A549 (cell line): ENCODE measurements around the gene LRFN4. TPM values are rescaled to one million over a fixed set of nuclear protein-coding genes. Genes with fewer than 3 reads are reported as not detected.

Experiments
- ATAC-seq, 2 experiments: fragments of 200-7000 bp in 1 of 2; fragments of >200 bp in 1 of 2; cut with Nextera tagmentation in 1 of 2; cut with Tn5 transposase in 1 of 2; 3 replicates each; pipeline versions ENCODE4 v1.8.0 to v1.9.1; 2018 to 2020; ENCODE audit warnings: mild to moderate bottlenecking in 1 of 2, moderate library complexity in 1 of 2
- CTCF ChIA-PET: fragments of 300-600 bp; sonication (Branson Sonifier 250); formaldehyde crosslinking; extraction: SDS; loops from one replicate; lab custom pipeline; 2021; ENCODE audit warnings: antibody characterized with exemption, inconsistent platforms; lab: Yijun Ruan, JAX
- POLR2A ChIA-PET: fragments of 350-600 bp; formaldehyde crosslinking; extraction: SDS; loops from one replicate; lab custom pipeline; 2021; ENCODE audit warnings: antibody characterized with exemption, inconsistent platforms; lab: Yijun Ruan, JAX
- DNase-seq, 2 experiments: peaks; one replicate each; pipeline versions ENCODE4 v3.0.0 to v3.0.0-alpha.2; 2011 to 2016; ENCODE audit warnings: low read depth in 1 of 2, low spot score in 1 of 2
- FAIRE-seq: peaks from 2 replicates; lab custom pipeline; 2011; peaks lifted over from hg19 to GRCh38; lab: Jason Lieb, UNC
- H3K27ac ChIP-seq, 2 experiments: fragments of >200 bp; sonication (Bioruptor Twin); formaldehyde crosslinking; 3 replicates each; pipeline ENCODE4 v1.5.1; 2016 to 2017
- H3K4me1 ChIP-seq: fragments of >200 bp; sonication (Bioruptor Twin); formaldehyde crosslinking; 3 replicates; pipeline ENCODE4 v1.6.1; 2016
- H3K4me2 ChIP-seq: fragments of >200 bp; sonication (Bioruptor Twin); formaldehyde crosslinking; 3 replicates; pipeline ENCODE4 v1.6.1; 2016
- H3K4me3 ChIP-seq: fragments of >200 bp; sonication (Bioruptor Twin); formaldehyde crosslinking; 3 replicates; pipeline ENCODE4 v1.5.1; 2016
- H3K9me3 ChIP-seq: fragments of >200 bp; sonication (Bioruptor Twin); formaldehyde crosslinking; 3 replicates; pipeline ENCODE4 v1.6.1; 2016
- BHLHE40 ChIP-seq: IDR thresholded peaks from 2 replicates; pipeline ENCODE4 v1.6.1; 2012; ENCODE audit warnings: low read depth, low read length, inconsistent platforms
- CBX2 ChIP-seq: fragments of 200-600 bp; sonication (generic); IDR thresholded peaks from 2 replicates; pipeline ENCODE4 v1.6.1; 2016; ENCODE audit warnings: low read depth, mild to moderate bottlenecking, borderline replicate concordance
- CHD2 ChIP-seq: fragments of 150-350 bp; IDR thresholded peaks from 2 replicates; pipeline ENCODE4 v1.6.1; 2014; ENCODE audit warnings: low read length; ENCODE audit not compliant: partially characterized antibody
- CHD4 ChIP-seq: fragments of 200-600 bp; sonication (generic); IDR thresholded peaks from 2 replicates; pipeline ENCODE4 v1.6.1; 2016; ENCODE audit warnings: antibody characterized with exemption, mild to moderate bottlenecking, borderline replicate concordance
- EHF ChIP-seq: fragments of 250-450 bp; sonication (Bioruptor Pico); IDR thresholded peaks from 2 replicates; pipeline ENCODE4 v1.5.0; 2020; ENCODE audit warnings: mild to moderate bottlenecking
- EHMT2 ChIP-seq: fragments of 200-600 bp; sonication (generic); IDR thresholded peaks from 2 replicates; pipeline ENCODE4 v1.6.1; 2016; ENCODE audit warnings: antibody characterized with exemption, low read depth, mild to moderate bottlenecking, moderate library complexity
- ESRRA ChIP-seq: fragments of 150-350 bp; IDR thresholded peaks from 2 replicates; pipeline ENCODE4 v1.6.1; 2014; ENCODE audit warnings: mild to moderate bottlenecking, low read length, borderline replicate concordance
- FOSB ChIP-seq: fragments of 250-450 bp; sonication (Bioruptor Pico); IDR thresholded peaks from 2 replicates; pipeline ENCODE4 v1.5.0; 2020; ENCODE audit warnings: mild to moderate bottlenecking, moderate library complexity
- FOSL2 ChIP-seq, 2 experiments: fragments of 450-650 bp in 1 of 2; fragments of >200 bp in 1 of 2; sonication (Bioruptor Twin) in 1 of 2; formaldehyde crosslinking; IDR thresholded peaks; 2 replicates each; pipeline versions ENCODE4 v1.5.0 to v1.6.1; 2016 to 2020; ENCODE audit warnings: mild to moderate bottlenecking in 1 of 2, moderate library complexity in 1 of 2
- HDAC2 ChIP-seq: fragments of 200-600 bp; sonication (generic); IDR thresholded peaks from 2 replicates; pipeline ENCODE4 v1.6.1; 2016
- HOXB13 ChIP-seq: fragments of 250-450 bp; sonication (Bioruptor Pico); IDR thresholded peaks from 2 replicates; pipeline ENCODE4 v1.5.0; 2020; ENCODE audit warnings: low read depth, mild to moderate bottlenecking, moderate library complexity
- HOXB5 ChIP-seq: fragments of 250-450 bp; sonication (Bioruptor Pico); IDR thresholded peaks from 2 replicates; pipeline ENCODE4 v1.5.0; 2020; ENCODE audit warnings: mild to moderate bottlenecking, moderate library complexity
- KDM5A ChIP-seq: fragments of 200-600 bp; sonication (generic); IDR thresholded peaks from 2 replicates; pipeline ENCODE4 v1.6.1; 2016; ENCODE audit warnings: antibody characterized with exemption, mild to moderate bottlenecking
- MAZ ChIP-seq: fragments of 150-350 bp; IDR thresholded peaks from 2 replicates; pipeline ENCODE4 v1.6.1; 2014; ENCODE audit warnings: antibody characterized with exemption, low read depth, low read length, borderline replicate concordance
- MYC ChIP-seq: IDR thresholded peaks from 2 replicates; pipeline ENCODE4 v1.6.1; 2012; ENCODE audit warnings: mild to moderate bottlenecking, inconsistent platforms, low read length, improper control_type of control experiment, borderline replicate concordance
- NFE2L2 ChIP-seq: fragments of 150-350 bp; conservative IDR thresholded peaks from 2 replicates; pipeline ENCODE4 v1.6.1; 2014; ENCODE audit warnings: low read length
- NR3C1 ChIP-seq: fragments of >200 bp; sonication (Bioruptor Twin); formaldehyde crosslinking; IDR thresholded peaks from 3 replicates; pipeline ENCODE4 v1.6.1; 2017
- PBX3 ChIP-seq: IDR thresholded peaks from 2 replicates; pipeline ENCODE4 v1.6.1; 2012
- PHF8 ChIP-seq: fragments of 200-600 bp; sonication (generic); IDR thresholded peaks from 2 replicates; pipeline ENCODE4 v1.6.1; 2016; ENCODE audit warnings: low read depth, mild to moderate bottlenecking, antibody characterized with exemption, moderate library complexity, borderline replicate concordance
- POLR2AphosphoS2 ChIP-seq: conservative IDR thresholded peaks from 2 replicates; pipeline ENCODE4 v1.6.1; 2012; ENCODE audit warnings: low read length, improper control_type of control experiment, inconsistent platforms
- RAD21 ChIP-seq, 2 experiments: fragments of >200 bp in 1 of 2; sonication (Bioruptor Twin) in 1 of 2; formaldehyde crosslinking in 1 of 2; IDR thresholded peaks in 1 of 2; conservative IDR thresholded peaks in 1 of 2; 2 replicates in 1 of 2; 3 replicates in 1 of 2; pipeline ENCODE4 v1.6.1; 2012 to 2018; ENCODE audit warnings: inconsistent platforms in 1 of 2
- RCOR1 ChIP-seq: fragments of 150-350 bp; IDR thresholded peaks from 2 replicates; pipeline ENCODE4 v1.6.1; 2014; ENCODE audit warnings: antibody characterized with exemption, low read length, low read depth
- RFX5 ChIP-seq: fragments of 450-650 bp; IDR thresholded peaks from 2 replicates; pipeline ENCODE4 v1.7.1; 2014; ENCODE audit warnings: antibody characterized with exemption, mild to moderate bottlenecking, moderate library complexity
- SMC3 ChIP-seq: fragments of >200 bp; sonication (Bioruptor Twin); formaldehyde crosslinking; IDR thresholded peaks from 3 replicates; pipeline ENCODE4 v1.6.1; 2018; ENCODE audit warnings: inconsistent platforms
- TFCP2L1 ChIP-seq: fragments of 250-450 bp; sonication (Bioruptor Pico); IDR thresholded peaks from 2 replicates; pipeline ENCODE4 v1.5.0; 2021; ENCODE audit warnings: mild to moderate bottlenecking
- TP53 ChIP-seq: fragments of 250-450 bp; sonication (Bioruptor Pico); IDR thresholded peaks from 2 replicates; pipeline ENCODE4 v1.5.0; 2021; ENCODE audit warnings: mild to moderate bottlenecking, moderate library complexity
- ZC3H11A ChIP-seq: fragments of 450-650 bp; IDR thresholded peaks from 2 replicates; pipeline ENCODE4 v1.6.1; 2014; ENCODE audit warnings: antibody characterized with exemption, mild to moderate bottlenecking
- WGBS: methylation state at CpG from one replicate; pipeline ENCODE4 v1.1.6; 2017; ENCODE audit errors: missing lambda C conversion rate; 5-methylcytosine and 5-hydroxymethylcytosine counted together
- polyA plus RNA-seq, 4 experiments: library from polyadenylated mRNA; depleted of rRNA in 3 of 4; stranded (reverse); fragments of >200 nt; fragmentation: RNase III in 1 of 4; extraction: RNeasy Plus Mini Kit Qiagen cat#74134 plus additional on column Dnase treatment in 1 of 4; gene quantifications; 2 replicates in 3 of 4; 3 replicates in 1 of 4; pipeline ENCODE4 v1.2.3, GENCODE V29; 2011 to 2017
- TF ChIP-seq, protein P1 (sequence below): fragments of >200 bp; sonication (Bioruptor Twin); formaldehyde crosslinking; IDR thresholded peaks from 3 replicates; pipeline ENCODE4 v1.5.1; 2016
- TF ChIP-seq, protein P2 (sequence below): fragments of >200 bp; sonication (Bioruptor Twin); formaldehyde crosslinking; IDR thresholded peaks from 2 replicates; pipeline ENCODE4 v1.6.1; 2016
- TF ChIP-seq, protein P3 (sequence below): fragments of 150-350 bp; IDR thresholded peaks from 2 replicates; pipeline ENCODE4 v1.6.1; 2014; ENCODE audit warnings: low read depth, mild to moderate bottlenecking, low read length

The LRFN4 gene
- polyA plus RNA-seq, 2 of the 4 experiments (the other 2 are of a cell fraction) = 8.8 to 50.0 TPM

DNA sequence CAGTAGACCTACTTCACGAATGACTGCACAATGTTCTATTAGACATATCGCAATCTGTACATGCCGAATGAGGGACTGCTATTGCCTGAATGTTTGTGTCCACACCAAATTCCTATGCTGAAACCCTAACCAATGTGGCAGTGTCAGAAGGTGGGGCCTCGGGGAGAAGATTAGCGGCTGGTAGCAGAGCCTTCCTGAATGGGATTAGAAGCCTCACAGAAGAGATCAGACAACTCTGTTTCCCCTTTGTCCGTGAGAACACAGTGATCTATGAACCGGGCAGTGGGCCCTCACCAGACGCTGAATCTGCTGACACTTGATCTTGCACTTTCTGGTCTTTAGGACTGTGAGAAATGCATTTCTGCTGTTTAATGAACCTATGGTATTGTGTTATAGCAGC, 33.1 kb downstream of the LRFN4 start (continued):
- TF ChIP-seq, protein P1, sequence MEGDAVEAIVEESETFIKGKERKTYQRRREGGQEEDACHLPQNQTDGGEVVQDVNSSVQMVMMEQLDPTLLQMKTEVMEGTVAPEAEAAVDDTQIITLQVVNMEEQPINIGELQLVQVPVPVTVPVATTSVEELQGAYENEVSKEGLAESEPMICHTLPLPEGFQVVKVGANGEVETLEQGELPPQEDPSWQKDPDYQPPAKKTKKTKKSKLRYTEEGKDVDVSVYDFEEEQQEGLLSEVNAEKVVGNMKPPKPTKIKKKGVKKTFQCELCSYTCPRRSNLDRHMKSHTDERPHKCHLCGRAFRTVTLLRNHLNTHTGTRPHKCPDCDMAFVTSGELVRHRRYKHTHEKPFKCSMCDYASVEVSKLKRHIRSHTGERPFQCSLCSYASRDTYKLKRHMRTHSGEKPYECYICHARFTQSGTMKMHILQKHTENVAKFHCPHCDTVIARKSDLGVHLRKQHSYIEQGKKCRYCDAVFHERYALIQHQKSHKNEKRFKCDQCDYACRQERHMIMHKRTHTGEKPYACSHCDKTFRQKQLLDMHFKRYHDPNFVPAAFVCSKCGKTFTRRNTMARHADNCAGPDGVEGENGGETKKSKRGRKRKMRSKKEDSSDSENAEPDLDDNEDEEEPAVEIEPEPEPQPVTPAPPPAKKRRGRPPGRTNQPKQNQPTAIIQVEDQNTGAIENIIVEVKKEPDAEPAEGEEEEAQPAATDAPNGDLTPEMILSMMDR = no peak
- TF ChIP-seq ESRRA (no peak), RFX5 (no peak), FOSB (CRISPR knock-in tag) (no peak)

DNA sequence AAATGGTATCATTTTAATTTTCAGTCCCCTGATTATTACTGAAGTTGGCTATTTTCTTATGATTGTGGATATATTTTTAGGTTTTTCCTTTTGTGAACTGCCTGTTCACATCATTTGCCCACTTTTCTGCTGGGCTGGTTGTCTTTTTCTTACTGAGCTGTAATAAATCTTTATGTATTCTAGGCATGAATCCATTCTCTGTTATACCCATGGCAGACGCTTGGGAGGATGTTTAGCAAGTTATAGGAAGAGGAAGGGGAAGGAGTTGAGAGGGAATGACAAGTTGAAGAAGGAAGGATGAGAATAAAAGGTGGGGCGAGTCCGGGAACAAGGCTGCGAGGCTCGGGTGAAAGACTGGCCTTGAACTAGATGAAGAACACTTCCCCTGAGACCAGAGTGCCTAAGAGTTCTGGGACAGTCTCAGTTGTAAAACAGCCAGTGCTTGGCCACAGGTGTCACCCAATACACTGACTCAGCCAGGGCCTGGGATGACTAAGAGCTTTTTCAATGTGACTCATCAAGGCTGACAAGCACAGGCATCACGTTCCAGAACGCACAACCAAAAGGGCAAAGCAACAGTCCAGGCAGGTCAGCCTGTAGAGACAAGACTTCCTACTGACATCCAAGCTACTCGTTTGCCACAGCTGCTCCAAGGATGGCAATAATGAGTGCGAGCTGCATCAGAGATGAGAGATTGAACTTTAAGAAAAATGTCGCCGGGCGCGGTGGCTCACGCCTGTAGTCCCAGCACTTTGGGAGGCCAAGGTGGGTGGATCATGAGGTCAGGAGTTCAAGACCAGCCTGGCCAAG, 35.2 kb downstream of the LRFN4 start:
- Histone ChIP-seq H3K4me1 (peaks cover 65% of the 10 kb centered on the region), H3K4me2 (peak overlapping the region; percentile 57), H3K27ac (peak overlapping the region; percentile 95 to 97), H3K9me3 (no peaks in the 10 kb centered on the region; the same call in 2 of the 3 replicates), H3K4me3 (peak overlapping the region; percentile 8; the same call in 1 of the 3 replicates)
- WGBS = 20% methylated on average over 14 of the region's 14 CpGs
- peak; percentile 97 to 98 for DNase-seq
- CTCF ChIA-PET = interaction anchor here (0.6 to 2.4 kb wide), 8 partner anchors 9 to 253 kb away, joined by 3 to 13 read pairs (median 4); partner anchors contain the start of genes C11orf86 and PC
- FAIRE-seq = peak; percentile 96
- peak; percentile 94 to 98 for ATAC-seq
- POLR2A ChIA-PET = interaction anchor here (1.3 kb wide), 1 partner anchor 9 kb away, joined by 3 read pairs; no protein-coding TSS in a partner anchor
- TF ChIP-seq NR3C1 = no peak
- TF ChIP-seq CBX2 = no peak
- TF ChIP-seq ZC3H11A = no peak
- peak; percentile 73; the same call in 1 of the 2 replicates for TF ChIP-seq PBX3
- TF ChIP-seq SMC3 = peak; percentile 42; the same call in 2 of the 3 replicates
- TF ChIP-seq PHF8 = no peak
- TF ChIP-seq, protein P2, sequence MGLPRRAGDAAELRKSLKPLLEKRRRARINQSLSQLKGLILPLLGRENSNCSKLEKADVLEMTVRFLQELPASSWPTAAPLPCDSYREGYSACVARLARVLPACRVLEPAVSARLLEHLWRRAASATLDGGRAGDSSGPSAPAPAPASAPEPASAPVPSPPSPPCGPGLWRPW = no peak
- no peak for TF ChIP-seq KDM5A
- TF ChIP-seq, protein P3, sequence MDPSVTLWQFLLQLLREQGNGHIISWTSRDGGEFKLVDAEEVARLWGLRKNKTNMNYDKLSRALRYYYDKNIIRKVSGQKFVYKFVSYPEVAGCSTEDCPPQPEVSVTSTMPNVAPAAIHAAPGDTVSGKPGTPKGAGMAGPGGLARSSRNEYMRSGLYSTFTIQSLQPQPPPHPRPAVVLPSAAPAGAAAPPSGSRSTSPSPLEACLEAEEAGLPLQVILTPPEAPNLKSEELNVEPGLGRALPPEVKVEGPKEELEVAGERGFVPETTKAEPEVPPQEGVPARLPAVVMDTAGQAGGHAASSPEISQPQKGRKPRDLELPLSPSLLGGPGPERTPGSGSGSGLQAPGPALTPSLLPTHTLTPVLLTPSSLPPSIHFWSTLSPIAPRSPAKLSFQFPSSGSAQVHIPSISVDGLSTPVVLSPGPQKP = no peak
- no peak for TF ChIP-seq EHMT2
- no peak for TF ChIP-seq HDAC2
- no peak for TF ChIP-seq MAZ
- no peak for TF ChIP-seq MYC
- no peak for TF ChIP-seq RCOR1
- peak; percentile 93 for TF ChIP-seq NFE2L2
- TF ChIP-seq FOSL2 (IDR thresholded peaks at IDR 0.05) = peak; percentile 98
- TF ChIP-seq FOSL2 (CRISPR knock-in tag; IDR thresholded peaks at IDR 0.05) = peak; percentile 100
- TF ChIP-seq, protein P1 = no peak; the same call in 2 of the 3 replicates
- no peak for TF ChIP-seq POLR2AphosphoS2
- no peak for TF ChIP-seq CHD2
- TF ChIP-seq EHF (CRISPR knock-in tag) = no peak
- TF ChIP-seq HOXB5 (CRISPR knock-in tag) = peak; percentile 61; the same call in 1 of the 2 replicates
- peak; percentile 52; the same call in 1 of the 2 replicates for TF ChIP-seq HOXB13 (CRISPR knock-in tag)
- no peak for TF ChIP-seq TP53 (CRISPR knock-in tag)
- no peak for TF ChIP-seq CHD4
- TF ChIP-seq BHLHE40 = peak; percentile 79
- TF ChIP-seq TFCP2L1 (CRISPR knock-in tag) = no peak; the same call in 1 of the 2 replicates
- TF ChIP-seq RAD21 (conservative IDR thresholded peaks at IDR 0.05 in 1 of 2, IDR thresholded peaks at IDR 0.05 in 1 of 2) = peak; percentile 14 to 41; a peak in 3 of 5 replicates
